SK-N-SH (cell line): ENCODE measurements around the gene OVOL1. TPM values are rescaled to one million over a fixed set of nuclear protein-coding genes. Genes with fewer than 3 reads are reported as not detected.
A peak's percentile ranks its signal among the peaks of the same experiment; 100 is the strongest.

Experiments
- CTCF ChIA-PET: fragments of 300-600, 350-600 bp; formaldehyde crosslinking; extraction: SDS; loops from one replicate; lab custom pipeline; 2021; lab: Yijun Ruan, JAX
- POLR2A ChIA-PET: fragments of 350-600 bp; sonication (Branson Sonifier 250); formaldehyde crosslinking; extraction: SDS; loops from one replicate; lab custom pipeline; 2020; ENCODE audit warnings: antibody characterized with exemption, inconsistent platforms; lab: Yijun Ruan, JAX
- DNase-seq: peaks from one replicate; pipeline ENCODE4 v3.0.0; 2012
- H2AFZ ChIP-seq: fragments of 200-600 bp; sonication (generic); 2 replicates; pipeline ENCODE4 v1.8.1; 2016; ENCODE audit warnings: antibody characterized with exemption, mild to moderate bottlenecking, low read depth
- H3F3A ChIP-seq: fragments of 200-600 bp; sonication (generic); replicated peaks from 2 replicates; pipeline ENCODE3; 2016; ENCODE audit warnings: antibody characterized with exemption, mild to moderate bottlenecking; ENCODE audit not compliant: insufficient read depth
- H3K27ac ChIP-seq, 2 experiments: fragments of 200-500 bp in 1 of 2; fragments of 200-600 bp in 1 of 2; sonication (Bioruptor generic) in 1 of 2; sonication (generic), shearing (Covaris generic) in 1 of 2; 2 replicates each; pipeline versions ENCODE4 v1.5.1 to v1.6.1; 2014 to 2016; ENCODE audit warnings: low read depth in 2 of 2, inconsistent platforms in 1 of 2, low read length in 1 of 2, mild to moderate bottlenecking in 1 of 2, mixed read lengths in 1 of 2
- H3K27me3 ChIP-seq: fragments of 200-600 bp; sonication (generic), shearing (Covaris generic); 2 replicates; pipeline ENCODE4 v1.6.1; 2016; ENCODE audit warnings: mixed run types; ENCODE audit not compliant: insufficient read depth
- H3K36me3 ChIP-seq, 2 experiments: fragments of 200-500 bp in 1 of 2; fragments of 200-600 bp in 1 of 2; sonication (Bioruptor generic) in 1 of 2; sonication (generic) in 1 of 2; replicated peaks in 1 of 2; 2 replicates each; pipeline versions ENCODE3 to v1.5.1; 2014 to 2016; ENCODE audit warnings: low read length in 1 of 2, mild to moderate bottlenecking in 1 of 2; ENCODE audit not compliant: insufficient read depth in 2 of 2, control insufficient read depth in 1 of 2
- H3K4me1 ChIP-seq, 2 experiments: fragments of 200-500 bp in 1 of 2; fragments of 200-600 bp in 1 of 2; sonication (Bioruptor generic) in 1 of 2; sonication (generic), shearing (Covaris generic) in 1 of 2; 2 replicates each; pipeline versions ENCODE4 v1.5.1 to v1.6.1; 2014 to 2016; ENCODE audit warnings: low read depth in 1 of 2, low read length in 1 of 2, mixed run types in 1 of 2; ENCODE audit not compliant: insufficient read depth in 2 of 2, control insufficient read depth in 1 of 2
- H3K4me2 ChIP-seq: fragments of 200-600 bp; sonication (generic), shearing (Covaris generic); 2 replicates; pipeline ENCODE4 v1.6.1; 2017; ENCODE audit warnings: mixed run types
- H3K4me3 ChIP-seq, 2 experiments: fragments of 200-500 bp in 1 of 2; fragments of 200-600 bp in 1 of 2; sonication (Bioruptor generic) in 1 of 2; sonication (generic), shearing (Covaris generic) in 1 of 2; 2 replicates each; pipeline versions ENCODE4 v1.5.1 to v1.8.1; 2014 to 2016; ENCODE audit warnings: low read depth in 2 of 2, inconsistent platforms in 1 of 2, low read length in 1 of 2, mild to moderate bottlenecking in 1 of 2, mixed read lengths in 1 of 2, moderate library complexity in 1 of 2
- H3K79me2 ChIP-seq: fragments of 200-600 bp; sonication (generic); 2 replicates; pipeline ENCODE4 v1.8.1; 2017; ENCODE audit warnings: mild to moderate bottlenecking; ENCODE audit not compliant: insufficient read depth
- H3K9ac ChIP-seq: fragments of 200-600 bp; sonication (generic); 2 replicates; pipeline ENCODE4 v1.6.1; 2017; ENCODE audit warnings: mixed run types
- H3K9me2 ChIP-seq: fragments of 200-600 bp; sonication (generic); 2 replicates; pipeline ENCODE4 v1.6.1; 2017; ENCODE audit warnings: mixed run types
- H3K9me3 ChIP-seq: fragments of 200-600 bp; sonication (generic); 2 replicates; pipeline ENCODE4 v1.6.1; 2017; ENCODE audit warnings: mixed run types, mild to moderate bottlenecking, moderate library complexity
- H4K20me1 ChIP-seq: fragments of 200-600 bp; sonication (generic); 2 replicates; pipeline ENCODE4 v1.6.1; 2017; ENCODE audit warnings: mild to moderate bottlenecking, mixed run types; ENCODE audit not compliant: insufficient read depth
- CTCF ChIP-seq: fragments of 200-600 bp; sonication (generic); IDR thresholded peaks from 2 replicates; pipeline ENCODE4 v1.6.1; 2017; ENCODE audit warnings: antibody characterized with exemption, mild to moderate bottlenecking, moderate library complexity
- ELF1 ChIP-seq: IDR thresholded peaks from 2 replicates; pipeline ENCODE4 v1.4.0; 2012
- EP300 ChIP-seq, 2 experiments: IDR thresholded peaks; 2 replicates each; pipeline versions ENCODE4 v1.4.0 to v1.6.1; 2012; ENCODE audit warnings: borderline replicate concordance in 1 of 2, low read depth in 1 of 2, low read length in 1 of 2
- EZH2phosphoT487 ChIP-seq: fragments of 200-600 bp; sonication (generic); IDR thresholded peaks from 2 replicates; pipeline ENCODE4 v1.6.1; 2017; ENCODE audit warnings: low read depth, mixed run types, mild to moderate bottlenecking, antibody characterized with exemption, moderate library complexity, borderline replicate concordance
- FOXJ3 ChIP-seq: sonication (generic); formaldehyde crosslinking; IDR thresholded peaks from 2 replicates; pipeline ENCODE4 v1.5.1; 2020; ENCODE audit warnings: mild to moderate bottlenecking, missing genetic modification reagents
- GABPA ChIP-seq: IDR thresholded peaks from 2 replicates; pipeline ENCODE4 v1.4.0; 2012; ENCODE audit warnings: low read depth, mild to moderate bottlenecking
- NFIC ChIP-seq: IDR thresholded peaks from 2 replicates; pipeline ENCODE4 v1.4.0; 2012; ENCODE audit warnings: borderline replicate concordance
- NRF1 ChIP-seq: IDR thresholded peaks from 2 replicates; pipeline ENCODE4 v1.6.1; 2012; ENCODE audit warnings: low read depth, mild to moderate bottlenecking, low read length
- RCOR1 ChIP-seq: fragments of 150-350 bp; IDR thresholded peaks from 2 replicates; pipeline ENCODE4 v1.6.1; 2017; ENCODE audit warnings: antibody characterized with exemption, low read length
- RFX5 ChIP-seq: IDR thresholded peaks from 2 replicates; pipeline ENCODE4 v1.6.1; 2012; ENCODE audit warnings: mild to moderate bottlenecking, improper control_type of control experiment, low read length
- SMC3 ChIP-seq: IDR thresholded peaks from 2 replicates; pipeline ENCODE4 v1.6.1; 2012; ENCODE audit warnings: low read depth, low read length, improper control_type of control experiment
- TCF12 ChIP-seq: IDR thresholded peaks from 2 replicates; pipeline ENCODE4 v1.4.0; 2012
- ZBTB33 ChIP-seq: IDR thresholded peaks from 2 replicates; pipeline ENCODE4 v1.4.0; 2012; ENCODE audit warnings: low read depth, borderline replicate concordance
- WGBS: methylation state at CpG from one replicate; pipeline ENCODE4 v1.1.6; 2017; ENCODE audit warnings: low lambda C conversion rate; 5-methylcytosine and 5-hydroxymethylcytosine counted together
- polyA plus RNA-seq, 3 experiments: library from polyadenylated mRNA; depleted of rRNA; stranded (reverse); fragments of >200 nt; gene quantifications; 2 replicates each; pipeline ENCODE4 v1.2.3, GENCODE V29; 2012

Gene OVOL1
- polyA plus RNA-seq, 1 of the 3 experiments (the other 2 are of a cell fraction): not detected

GRCh38 chr11:65778901-65779668, 7.8 kb upstream of the OVOL1 start:
- CTCF ChIA-PET: interaction anchor here (0.6 to 8.6 kb wide), 36 partner anchors 8 to 211 kb away, joined by 3 to 152 read pairs (median 5); partner anchors contain the start of genes FIBP, KAT5, MUS81 and RNASEH2C
- Histone ChIP-seq H3F3A (peaks cover 12% of the 10 kb centered on the region), H3K27me3 (no peaks in the 10 kb centered on the region), H3K79me2 (peaks cover 15% of the 10 kb centered on the region; the same call in 1 of the 2 replicates), H3K9ac (0 out of 2 replicates have a peak overlapping the region, but pooled peaks have one; percentile 88), H3K4me1 (peaks cover 0 to 11% of the 10 kb centered on the region in 2 experiments; a peak in 1 of 4 replicates), H3K36me3 (peaks cover 0 to 12% of the 10 kb centered on the region in 2 experiments), H3K27ac (no peak overlapping the region), H4K20me1 (peaks cover 6% of the 10 kb centered on the region; the same call in 1 of the 2 replicates), H3K9me2 (no peaks in the 10 kb centered on the region), H2AFZ (no peak overlapping the region)
- 100% methylated on average over 11 of the region's 25 CpGs for WGBS
- POLR2A ChIA-PET: interaction anchor here (0.6 to 1.6 kb wide), 2 partner anchors 68 to 71 kb away, joined by 3 to 5 read pairs; no protein-coding TSS in a partner anchor
- TF ChIP-seq NRF1: no peak
- no peak for TF ChIP-seq ELF1
- TF ChIP-seq FOXJ3 (CRISPR knock-in tag): no peak
- TF ChIP-seq SMC3: no peak
- no peak for TF ChIP-seq RCOR1
- TF ChIP-seq ZBTB33: no peak
- no peak for TF ChIP-seq EZH2phosphoT487
- TF ChIP-seq EP300 (IDR thresholded peaks at IDR 0.05; ENCODE audit: borderline replicate concordance in 1 of 2, low read depth in 1 of 2, low read length in 1 of 2): no peak
- TF ChIP-seq NFIC: no peak
- TF ChIP-seq CTCF: no peak
- no peak for TF ChIP-seq TCF12
- no peak for TF ChIP-seq RFX5
- no peak for TF ChIP-seq GABPA
- TF ChIP-seq, all 33 proteins: peak for 0
- DNase-seq: peak; percentile 24
- Histone ChIP-seq H3K9me3 (no peaks in the 10 kb centered on the region), H3K4me3 (peak overlapping the region; percentile 62 to 70; a peak in 3 of 4 replicates), H3K4me2 (peak overlapping the region; percentile 95)
